Measurements from ENCODE around the gene ALOX15B. TPM values are rescaled to one million over a fixed set of nuclear protein-coding genes. Genes with fewer than 3 reads are reported as not detected.

The ALOX15B gene
- total and polyA plus RNA-seq, 4 experiments from 2014 or later, result 0.15 TPM; not detected in 3

- intact Hi-C loops (cut with micrococcal nuclease), result loop anchor here (5.0 kb wide), 1 partner anchor 683 kb away; no protein-coding TSS in a partner anchor
- POLR2A ChIA-PET (ENCODE audit: partially characterized antibody), result no interaction called here
- no peak for DNase-seq
These were observed 25.1 kb downstream of the ALOX15B start for GRCh38 chr17:8063761-8064534.

GRCh38 chr17:8064561-8065019 is 25.7 kb downstream of the ALOX15B start:
- POLR2A ChIA-PET (ENCODE audit: partially characterized antibody), result no interaction called here

More at GRCh38 chr17:8063761-8064534, 25.1 kb downstream of the ALOX15B start:
- Histone ChIP-seq H3K27me3 (ENCODE audit: insufficient read depth, low read length) (peaks cover 36% of the 10 kb centered on the region), H3K9me3 (ENCODE audit: control insufficient read depth in 1 of 2, low read length in 2 of 2) (no peaks in the 10 kb centered on the region), H3K4me3 (ENCODE audit: low read length in 2 of 2) (no peak overlapping the region), H3K36me3 (ENCODE audit: insufficient read depth, low read length) (no peaks in the 10 kb centered on the region), H3K27ac (ENCODE audit: low read depth, low read length) (no peak overlapping the region), H3K4me1 (ENCODE audit: insufficient read depth, low read length) (no peaks in the 10 kb centered on the region)
- no peaks in the 10 kb centered on the region for H3K36me3 Mint-ChIP-seq
- H3K27me3 Mint-ChIP-seq, result peaks cover 31 to 38% of the 10 kb centered on the region in 2 donors
- H3K4me3 Mint-ChIP-seq, result no peak overlapping the region
- H3K27ac Mint-ChIP-seq, result no peak overlapping the region
- H3K4me1 Mint-ChIP-seq, result peaks cover 0 to 4% (median 0%) of the 10 kb centered on the region in 4 donors
- CTCF ChIA-PET (ENCODE audit: partially characterized antibody), result no interaction called here
- H3K9me3 Mint-ChIP-seq, result peaks cover 0 to 3% (median 0%) of the 10 kb centered on the region in 8 donors

GRCh38 chr17:8066841-8067775 is 28.2 kb downstream of the ALOX15B start:
- no peak overlapping the region for H3K27ac Mint-ChIP-seq
- POLR2A ChIA-PET (ENCODE audit: partially characterized antibody), result no interaction called here
- no peak overlapping the region for H3K4me3 ChIP-seq (ENCODE audit: low read length in 2 of 2)
- H3K4me3 Mint-ChIP-seq, result no peak overlapping the region
- peaks cover 0 to 4% (median 1%) of the 10 kb centered on the region in 4 donors for H3K4me1 Mint-ChIP-seq
- H3K9me3 ChIP-seq (ENCODE audit: control insufficient read depth in 1 of 2, low read length in 2 of 2), result no peaks in the 10 kb centered on the region
- CTCF ChIA-PET (ENCODE audit: partially characterized antibody), result interaction anchor here (1.3 to 1.8 kb wide), 2 partner anchors 7 to 43 kb away, joined by 4 to 6 read pairs; no protein-coding TSS in a partner anchor
- no peak for DNase-seq
- no peaks in the 10 kb centered on the region for H3K36me3 ChIP-seq (ENCODE audit: insufficient read depth, low read length)
- H3K36me3 Mint-ChIP-seq, result no peaks in the 10 kb centered on the region
- peaks cover 0 to 4% (median 0%) of the 10 kb centered on the region in 8 donors for H3K9me3 Mint-ChIP-seq
- intact Hi-C loops (cut with micrococcal nuclease), result no loop called here
- H3K27me3 Mint-ChIP-seq, result peaks cover 19 to 24% of the 10 kb centered on the region in 2 donors
- H3K27me3 ChIP-seq (ENCODE audit: insufficient read depth, low read length), result peaks cover 28% of the 10 kb centered on the region
- peaks cover 2% of the 10 kb centered on the region for H3K4me1 ChIP-seq (ENCODE audit: insufficient read depth, low read length)
- H3K27ac ChIP-seq (ENCODE audit: low read depth, low read length), result no peak overlapping the region

More at GRCh38 chr17:8064561-8065019, 25.7 kb downstream of the ALOX15B start:
- no peaks in the 10 kb centered on the region for H3K36me3 ChIP-seq (ENCODE audit: insufficient read depth, low read length)
- no peaks in the 10 kb centered on the region for H3K4me1 ChIP-seq (ENCODE audit: insufficient read depth, low read length)
- Mint-ChIP-seq H3K9me3 (peaks cover 0 to 4% (median 0%) of the 10 kb centered on the region in 8 donors), H3K27ac (no peak overlapping the region), H3K27me3 (peaks cover 29 to 36% of the 10 kb centered on the region in 2 donors), H3K36me3 (no peaks in the 10 kb centered on the region), H3K4me1 (peaks cover 0 to 4% (median 0%) of the 10 kb centered on the region in 4 donors), H3K4me3 (no peak overlapping the region)
- CTCF ChIA-PET (ENCODE audit: partially characterized antibody), result no interaction called here
- H3K4me3 ChIP-seq (ENCODE audit: low read length in 2 of 2), result no peak overlapping the region
- DNase-seq, result no peak
- peaks cover 29% of the 10 kb centered on the region for H3K27me3 ChIP-seq (ENCODE audit: insufficient read depth, low read length)
- H3K27ac ChIP-seq (ENCODE audit: low read depth, low read length), result no peak overlapping the region
- intact Hi-C loops (cut with micrococcal nuclease), result loop anchor here (5.0 kb wide), 1 partner anchor 683 kb away; no protein-coding TSS in a partner anchor
- H3K9me3 ChIP-seq (ENCODE audit: control insufficient read depth in 1 of 2, low read length in 2 of 2), result no peaks in the 10 kb centered on the region

GRCh38 chr17:8067806-8068205 is 28.9 kb downstream of the ALOX15B start:
- no peaks in the 10 kb centered on the region for H3K9me3 ChIP-seq (ENCODE audit: control insufficient read depth in 1 of 2, low read length in 2 of 2)
- intact Hi-C loops (cut with micrococcal nuclease), result no loop called here
- H3K27ac ChIP-seq (ENCODE audit: low read depth, low read length), result no peak overlapping the region
- Mint-ChIP-seq H3K27ac (no peak overlapping the region), H3K4me3 (peak overlapping the region in 1 of 8 donors; percentile 68), H3K9me3 (peaks cover 0 to 4% (median 0%) of the 10 kb centered on the region in 8 donors), H3K36me3 (no peaks in the 10 kb centered on the region), H3K4me1 (peaks cover 3 to 11% (median 7%) of the 10 kb centered on the region in 4 donors), H3K27me3 (peaks cover 17 to 23% of the 10 kb centered on the region in 2 donors)
- H3K27me3 ChIP-seq (ENCODE audit: insufficient read depth, low read length), result peaks cover 25% of the 10 kb centered on the region
- ChIA-PET POLR2A (ENCODE audit: partially characterized antibody) (no interaction called here), CTCF (ENCODE audit: partially characterized antibody) (interaction anchor here (1.3 to 9.9 kb wide), 2 partner anchors 8 to 42 kb away, joined by 4 to 147 read pairs; no protein-coding TSS in a partner anchor)
- H3K36me3 ChIP-seq (ENCODE audit: insufficient read depth, low read length), result no peaks in the 10 kb centered on the region
- H3K4me1 ChIP-seq (ENCODE audit: insufficient read depth, low read length), result peaks cover 9% of the 10 kb centered on the region
- no peak overlapping the region for H3K4me3 ChIP-seq (ENCODE audit: low read length in 2 of 2)
- no peak for DNase-seq

- Histone ChIP-seq H3K27ac (ENCODE audit: low read depth, low read length) (no peak overlapping the region), H3K27me3 (ENCODE audit: insufficient read depth, low read length) (peaks cover 19% of the 10 kb centered on the region), H3K9me3 (ENCODE audit: control insufficient read depth in 1 of 2, low read length in 2 of 2) (no peaks in the 10 kb centered on the region), H3K36me3 (ENCODE audit: insufficient read depth, low read length) (no peaks in the 10 kb centered on the region), H3K4me3 (ENCODE audit: low read length in 2 of 2) (no peak overlapping the region), H3K4me1 (ENCODE audit: insufficient read depth, low read length) (peaks cover 21% of the 10 kb centered on the region)
- Mint-ChIP-seq H3K9me3 (peaks cover 0 to 4% (median 0%) of the 10 kb centered on the region in 8 donors), H3K27me3 (peaks cover 13 to 18% of the 10 kb centered on the region in 2 donors), H3K4me1 (peaks cover 12 to 22% (median 18%) of the 10 kb centered on the region in 4 donors), H3K27ac (no peak overlapping the region), H3K36me3 (no peaks in the 10 kb centered on the region), H3K4me3 (no peak overlapping the region)
- ChIA-PET POLR2A (ENCODE audit: partially characterized antibody) (no interaction called here), CTCF (ENCODE audit: partially characterized antibody) (interaction anchor here (1.1 to 9.9 kb wide), 6 partner anchors 9 to 151 kb away, joined by 3 to 147 read pairs (median 6); partner anchors contain the start of gene ALOXE3)
- no peak for DNase-seq
- intact Hi-C loops (cut with micrococcal nuclease), result no loop called here
These were observed 30.1 kb downstream of the ALOX15B start for GRCh38 chr17:8068736-8069586.

GRCh38 chr17:8069587-8069860 is 30.7 kb downstream of the ALOX15B start:
- Mint-ChIP-seq H3K9me3 (peaks cover 0 to 4% (median 0%) of the 10 kb centered on the region in 8 donors), H3K36me3 (no peaks in the 10 kb centered on the region), H3K27me3 (peaks cover 14 to 17% of the 10 kb centered on the region in 2 donors), H3K4me3 (no peak overlapping the region), H3K27ac (no peak overlapping the region), H3K4me1 (peaks cover 14 to 28% (median 22%) of the 10 kb centered on the region in 4 donors)
- intact Hi-C loops (cut with micrococcal nuclease), result no loop called here
- ChIA-PET POLR2A (ENCODE audit: partially characterized antibody) (no interaction called here), CTCF (ENCODE audit: partially characterized antibody) (interaction anchor here (1.1 to 9.9 kb wide), 6 partner anchors 10 to 152 kb away, joined by 3 to 147 read pairs (median 6); partner anchors contain the start of gene ALOXE3)
- H3K4me1 ChIP-seq (ENCODE audit: insufficient read depth, low read length), result peaks cover 23% of the 10 kb centered on the region
- H3K27me3 ChIP-seq (ENCODE audit: insufficient read depth, low read length), result peaks cover 23% of the 10 kb centered on the region
- H3K36me3 ChIP-seq (ENCODE audit: insufficient read depth, low read length), result no peaks in the 10 kb centered on the region
- H3K27ac ChIP-seq (ENCODE audit: low read depth, low read length), result no peak overlapping the region
- no peak for DNase-seq
- H3K4me3 ChIP-seq (ENCODE audit: low read length in 2 of 2), result no peak overlapping the region
- H3K9me3 ChIP-seq (ENCODE audit: control insufficient read depth in 1 of 2, low read length in 2 of 2), result no peaks in the 10 kb centered on the region
